Mesenchymal stem cell (in vitro differentiated cells and primary cell): ENCODE measurements around the gene GRXCR2.
A peak's percentile ranks its signal among the peaks of the same experiment; 100 is the strongest.

ENCODE experiments used
- DNase-seq: peaks from one replicate; pipeline ENCODE4 v3.0.0-alpha.2; 2013
- H2AFZ ChIP-seq: one replicate; pipeline ENCODE4 v1.6.1; 2013; ENCODE audit warnings: low read depth, mild to moderate bottlenecking, control low read depth, inconsistent platforms, low read length, moderate library complexity
- H2AK5ac ChIP-seq: 2 replicates; pipeline ENCODE4 v1.6.1; 2013; ENCODE audit warnings: low read length, moderate library complexity, mild to moderate bottlenecking, inconsistent platforms; ENCODE audit not compliant: severe bottlenecking
- H2BK120ac ChIP-seq: one replicate; pipeline ENCODE4 v1.6.1; 2013; ENCODE audit warnings: low read depth, mild to moderate bottlenecking, inconsistent platforms, low read length, moderate library complexity
- H2BK12ac ChIP-seq, 2 experiments: one replicate each; pipeline ENCODE4 v1.6.1; 2013; ENCODE audit warnings: inconsistent platforms in 2 of 2, low read length in 2 of 2, mild to moderate bottlenecking in 2 of 2, moderate library complexity in 2 of 2, control low read depth in 1 of 2
- H2BK15ac ChIP-seq: one replicate; pipeline ENCODE4 v1.6.1; 2013; ENCODE audit warnings: mild to moderate bottlenecking, low read depth, inconsistent platforms; ENCODE audit not compliant: poor library complexity, severe bottlenecking
- H2BK5ac ChIP-seq: 2 replicates; pipeline ENCODE4 v1.6.1; 2013; ENCODE audit warnings: low read depth, mild to moderate bottlenecking, low read length, control low read depth, inconsistent platforms; ENCODE audit not compliant: poor library complexity, severe bottlenecking
- H3K14ac ChIP-seq, 2 experiments: one replicate each; pipeline ENCODE4 v1.6.1; 2013; ENCODE audit warnings: inconsistent platforms in 2 of 2, low read length in 2 of 2, control low read depth in 1 of 2, mild to moderate bottlenecking in 1 of 2, moderate library complexity in 1 of 2
- H3K18ac ChIP-seq, 2 experiments: one replicate each; pipeline ENCODE4 v1.6.1; 2013; ENCODE audit warnings: inconsistent platforms in 2 of 2, low read length in 2 of 2, control low read depth in 1 of 2, low read depth in 1 of 2, mild to moderate bottlenecking in 1 of 2
- H3K23ac ChIP-seq, 2 experiments: one replicate each; pipeline ENCODE4 v1.6.1; 2013; ENCODE audit warnings: inconsistent platforms in 2 of 2, low read length in 2 of 2, mild to moderate bottlenecking in 2 of 2, moderate library complexity in 2 of 2, control low read depth in 1 of 2
- H3K27ac ChIP-seq: 2 replicates; pipeline ENCODE4 v1.5.1; 2013; ENCODE audit warnings: mild to moderate bottlenecking, moderate library complexity, low read length, control low read depth, inconsistent platforms; ENCODE audit not compliant: poor library complexity, severe bottlenecking
- H3K27me3 ChIP-seq, 2 experiments: 2 replicates each; pipeline versions ENCODE4 v1.6.1 to v1.7.0; 2013; ENCODE audit warnings: low read length in 2 of 2, mild to moderate bottlenecking in 2 of 2, moderate library complexity in 2 of 2, control low read depth in 1 of 2, inconsistent platforms in 1 of 2; ENCODE audit not compliant: control insufficient read depth in 1 of 2, insufficient read depth in 1 of 2
- H3K36me3 ChIP-seq, 2 experiments: 2 replicates each; pipeline versions ENCODE4 v1.6.1 to v1.7.0; 2013; ENCODE audit warnings: low read length in 2 of 2, control low read depth in 1 of 2, inconsistent platforms in 1 of 2, low read depth in 1 of 2, mild to moderate bottlenecking in 1 of 2; ENCODE audit not compliant: insufficient read depth in 2 of 2, control insufficient read depth in 1 of 2
- H3K4ac ChIP-seq, 2 experiments: one replicate each; pipeline ENCODE4 v1.6.1; 2013; ENCODE audit warnings: inconsistent platforms in 2 of 2, low read length in 2 of 2, mild to moderate bottlenecking in 2 of 2, moderate library complexity in 2 of 2, control low read depth in 1 of 2, low read depth in 1 of 2
- H3K4me1 ChIP-seq: 2 replicates; pipeline ENCODE4 v1.6.1; 2013; ENCODE audit warnings: low read depth, low read length, control low read depth; ENCODE audit not compliant: control insufficient read depth, insufficient read depth
- H3K4me2 ChIP-seq: 2 replicates; pipeline ENCODE4 v1.6.1; 2013; ENCODE audit warnings: low read length, mild to moderate bottlenecking, inconsistent platforms; ENCODE audit not compliant: poor library complexity, severe bottlenecking
- H3K4me3 ChIP-seq, 2 experiments: 2 replicates each; pipeline versions ENCODE4 v1.5.1 to v1.7.0; 2013; ENCODE audit warnings: low read length in 2 of 2, mild to moderate bottlenecking in 2 of 2, control low read depth in 1 of 2, low read depth in 1 of 2; ENCODE audit not compliant: insufficient read depth in 1 of 2
- H3K79me1 ChIP-seq: replicated peaks from 2 replicates; pipeline ENCODE4 v1.6.1; 2013; ENCODE audit warnings: mild to moderate bottlenecking, control low read depth, low read length, inconsistent platforms; ENCODE audit not compliant: poor library complexity, severe bottlenecking
- H3K9ac ChIP-seq: 2 replicates; pipeline ENCODE4 v1.7.0; 2013; ENCODE audit warnings: mild to moderate bottlenecking, low read length, moderate library complexity
- H3K9me3 ChIP-seq: 2 replicates; pipeline ENCODE4 v1.7.0; 2013; ENCODE audit warnings: mild to moderate bottlenecking, low read length; ENCODE audit not compliant: control insufficient read depth
- H4K8ac ChIP-seq: one replicate; pipeline ENCODE4 v1.6.1; 2013; ENCODE audit warnings: inconsistent platforms, mild to moderate bottlenecking, low read length, moderate library complexity
- H4K91ac ChIP-seq: one replicate; pipeline ENCODE4 v1.6.1; 2013; ENCODE audit warnings: mild to moderate bottlenecking, low read length, inconsistent platforms
- WGBS: methylation state at CpG from one replicate; pipeline ENCODE4 v1.1.7; 2013; ENCODE audit warnings: mixed read lengths; 5-methylcytosine and 5-hydroxymethylcytosine counted together

Gene GRXCR2

DNA sequence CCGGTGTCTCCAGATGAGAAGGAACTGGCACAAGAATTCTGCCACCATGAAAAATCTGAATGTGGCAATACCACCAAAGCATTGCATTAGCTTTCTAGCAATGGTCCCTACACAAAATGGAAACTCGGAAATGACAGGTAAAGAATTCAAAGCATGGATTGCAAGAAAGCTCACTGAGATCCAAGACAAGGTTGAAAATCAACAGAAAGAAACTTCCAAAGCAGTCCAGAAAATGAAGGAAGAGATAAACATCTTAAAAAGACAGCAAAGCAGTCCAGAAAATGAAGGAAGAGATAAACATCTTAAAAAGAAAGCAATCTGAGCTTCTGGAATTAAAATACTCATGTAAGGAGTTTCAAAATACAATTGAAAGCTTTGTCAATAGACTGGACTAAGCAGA, 16.8 kb upstream of the GRXCR2 start:
- 92% methylated on average over 2 of the region's 2 CpGs for WGBS
- no peak overlapping the region for H3K14ac ChIP-seq

DNA sequence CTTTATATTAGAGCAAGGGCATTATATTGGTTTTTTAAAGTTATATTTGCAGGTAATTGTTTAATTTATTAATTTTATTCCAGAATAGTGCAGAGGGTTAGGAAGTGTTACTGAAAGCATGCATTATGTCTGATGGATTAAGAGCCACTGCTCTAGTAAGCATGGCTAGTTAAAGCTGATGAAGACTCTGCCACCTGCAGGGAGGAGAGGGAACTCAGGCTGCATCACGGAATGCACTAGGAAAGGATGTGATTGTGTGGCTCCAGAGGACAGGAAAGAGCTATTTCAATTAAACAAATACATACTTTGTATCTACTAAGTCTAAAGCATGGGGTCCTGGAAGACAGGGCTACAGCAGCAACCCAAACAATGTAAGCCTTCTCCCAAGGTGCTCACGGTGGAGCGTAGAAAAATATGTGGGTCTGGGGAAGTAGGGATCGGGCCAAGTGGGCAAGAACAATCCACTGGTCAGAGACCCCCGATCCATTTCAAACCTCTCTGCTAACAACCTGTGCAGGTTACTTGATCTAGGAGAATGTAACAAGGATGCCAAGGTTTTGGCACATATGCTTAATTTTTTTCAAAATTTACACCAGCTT, 15.3 kb upstream of the GRXCR2 start:
- no peak overlapping the region for H2BK120ac ChIP-seq
- 68% methylated on average over 4 of the region's 5 CpGs for WGBS

More for the DNA sequence above, 16.8 kb upstream of the GRXCR2 start:
- no peak for DNase-seq
- H2BK120ac ChIP-seq, result no peak overlapping the region
- H3K4me2 ChIP-seq, result no peak overlapping the region
- H4K91ac ChIP-seq, result no peak overlapping the region
- H3K4ac ChIP-seq, result no peak overlapping the region
- no peak overlapping the region for H2BK5ac ChIP-seq
- no peaks in the 10 kb centered on the region for H3K27me3 ChIP-seq
- no peak overlapping the region for H2AFZ ChIP-seq
- no peaks in the 10 kb centered on the region for H3K79me1 ChIP-seq
- H3K9ac ChIP-seq, result no peak overlapping the region
- no peak overlapping the region for H3K18ac ChIP-seq
- H2AK5ac ChIP-seq, result no peak overlapping the region
- H3K4me1 ChIP-seq, result no peaks in the 10 kb centered on the region
- no peak overlapping the region for H3K27ac ChIP-seq
- no peaks in the 10 kb centered on the region for H3K9me3 ChIP-seq
- no peak overlapping the region for H4K8ac ChIP-seq
- no peak overlapping the region for H2BK15ac ChIP-seq
- H3K4me3 ChIP-seq, result no peak overlapping the region
- no peaks in the 10 kb centered on the region for H3K36me3 ChIP-seq
- no peak overlapping the region for H3K23ac ChIP-seq
- no peak overlapping the region for H2BK12ac ChIP-seq

DNA sequence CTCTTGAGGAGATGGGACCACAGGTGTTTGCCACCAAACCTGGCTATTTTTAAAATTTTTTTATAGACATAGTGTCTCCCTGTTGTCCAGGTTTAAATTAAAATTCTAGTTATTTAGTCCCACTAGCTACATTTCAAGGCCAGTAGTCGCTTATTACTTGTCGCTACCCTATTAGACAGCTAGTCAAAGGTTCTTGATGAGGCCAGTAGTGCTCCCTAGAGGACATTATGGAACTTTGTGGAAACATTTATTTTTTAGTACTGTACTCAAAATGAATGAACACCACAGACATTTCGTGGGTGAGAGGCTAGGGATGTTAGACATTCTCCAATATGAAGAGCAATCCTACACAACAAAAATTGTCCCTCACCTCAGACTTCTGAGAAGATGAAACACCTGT, 14.4 kb upstream of the GRXCR2 start:
- Histone ChIP-seq H3K36me3 (no peaks in the 10 kb centered on the region), H3K14ac (no peak overlapping the region), H3K9me3 (no peaks in the 10 kb centered on the region), H2AK5ac (no peak overlapping the region), H3K9ac (no peak overlapping the region), H3K18ac (no peak overlapping the region), H2BK12ac (no peak overlapping the region), H3K79me1 (no peaks in the 10 kb centered on the region), H3K27me3 (no peaks in the 10 kb centered on the region), H3K4ac (no peak overlapping the region), H3K4me1 (no peaks in the 10 kb centered on the region), H3K23ac (no peak overlapping the region), H3K4me3 (no peak overlapping the region), H4K91ac (no peak overlapping the region), H4K8ac (no peak overlapping the region), H2AFZ (no peak overlapping the region), H2BK15ac (no peak overlapping the region), H2BK120ac (no peak overlapping the region), H2BK5ac (no peak overlapping the region), H3K4me2 (no peak overlapping the region), H3K27ac (no peak overlapping the region)
- DNase-seq, result no peak
- 100% methylated on average over 2 of the region's 3 CpGs for WGBS

More for the DNA sequence above, 15.3 kb upstream of the GRXCR2 start:
- Histone ChIP-seq H4K8ac (no peak overlapping the region), H3K27me3 (no peaks in the 10 kb centered on the region), H3K36me3 (no peaks in the 10 kb centered on the region), H3K23ac (no peak overlapping the region), H3K9me3 (no peaks in the 10 kb centered on the region), H3K14ac (no peak overlapping the region), H2BK15ac (no peak overlapping the region), H3K9ac (no peak overlapping the region), H2AFZ (no peak overlapping the region), H2BK5ac (no peak overlapping the region), H3K4me2 (no peak overlapping the region), H2AK5ac (no peak overlapping the region), H3K4ac (no peak overlapping the region), H3K79me1 (no peaks in the 10 kb centered on the region), H4K91ac (no peak overlapping the region), H3K27ac (no peak overlapping the region), H3K4me1 (no peaks in the 10 kb centered on the region), H3K18ac (peak overlapping the region in 1 of 2 experiments; percentile 33), H3K4me3 (no peak overlapping the region), H2BK12ac (no peak overlapping the region)
- peak; percentile 60 for DNase-seq

DNA sequence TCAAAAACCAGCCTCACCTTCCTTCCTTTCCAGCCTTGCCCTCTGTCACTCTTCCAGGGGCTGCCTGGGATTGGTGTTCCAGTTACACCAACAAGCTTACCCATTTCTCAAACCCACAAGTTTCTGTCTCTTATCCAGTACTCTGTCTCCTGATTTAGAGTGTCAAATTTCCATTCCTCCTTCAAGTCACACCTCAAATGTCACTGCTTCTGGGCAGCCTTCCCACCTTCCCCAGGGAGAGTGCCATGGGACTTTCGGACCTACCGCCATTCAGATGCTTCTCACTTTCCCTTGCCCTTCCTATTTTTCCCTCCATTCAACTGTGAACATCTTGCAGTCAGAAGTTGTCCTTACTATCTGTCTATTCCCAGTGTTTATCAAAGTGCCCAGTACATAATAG, 2.0 kb upstream of the GRXCR2 start:
- H3K27ac ChIP-seq, result no peak overlapping the region
- H3K4ac ChIP-seq, result no peak overlapping the region
- H4K8ac ChIP-seq, result no peak overlapping the region
- H3K9me3 ChIP-seq, result no peaks in the 10 kb centered on the region
- H3K23ac ChIP-seq, result no peak overlapping the region
- H2AK5ac ChIP-seq, result no peak overlapping the region
- H2BK12ac ChIP-seq, result no peak overlapping the region
- DNase-seq, result no peak
- no peak overlapping the region for H3K14ac ChIP-seq
- H2BK120ac ChIP-seq, result no peak overlapping the region
- 94% methylated on average over 2 of the region's 2 CpGs for WGBS
- no peaks in the 10 kb centered on the region for H3K27me3 ChIP-seq
- H3K9ac ChIP-seq, result no peak overlapping the region
- no peak overlapping the region for H3K4me3 ChIP-seq
- no peak overlapping the region for H2AFZ ChIP-seq
- H2BK15ac ChIP-seq, result no peak overlapping the region
- no peaks in the 10 kb centered on the region for H3K36me3 ChIP-seq
- no peak overlapping the region for H3K4me2 ChIP-seq
- H4K91ac ChIP-seq, result no peak overlapping the region
- no peaks in the 10 kb centered on the region for H3K79me1 ChIP-seq
- H3K4me1 ChIP-seq, result no peaks in the 10 kb centered on the region
- no peak overlapping the region for H2BK5ac ChIP-seq
- H3K18ac ChIP-seq, result no peak overlapping the region
